Rectal smooth muscle tissue (tissue), 1 donor: ENCODE results near the gene ANKRD44.
"Not testable (repeated sequence)": the region's sequence is repeated elsewhere in the genome, so short reads cannot be mapped to it uniquely, and the experiment has no call there.

Source experiments
- H3K27ac ChIP-seq: one replicate; pipeline ENCODE4 v1.7.0; 2013; ENCODE audit warnings: low read depth, low read length, inconsistent platforms
- H3K27me3 ChIP-seq: one replicate; pipeline ENCODE4 v1.7.0; 2013; ENCODE audit warnings: low read length; ENCODE audit not compliant: control insufficient read depth, insufficient read depth
- H3K36me3 ChIP-seq: one replicate; pipeline ENCODE4 v1.7.0; 2013; ENCODE audit warnings: low read length; ENCODE audit not compliant: control insufficient read depth, insufficient read depth
- H3K4me1 ChIP-seq: one replicate; pipeline ENCODE4 v1.7.0; 2013; ENCODE audit warnings: low read length; ENCODE audit not compliant: control insufficient read depth, insufficient read depth
- H3K4me3 ChIP-seq: one replicate; pipeline ENCODE4 v1.7.0; 2013; ENCODE audit warnings: low read length
- H3K9ac ChIP-seq: one replicate; pipeline ENCODE4 v1.7.0; 2013; ENCODE audit warnings: low read length

The ANKRD44 gene

GRCh38 chr2:197071790-197072436, 238.7 kb downstream of the ANKRD44 start:
- H3K27me3 ChIP-seq, result no peaks in the 10 kb centered on the region
- H3K9ac ChIP-seq, result no peak overlapping the region
- H3K4me3 ChIP-seq, result no peak overlapping the region
- no peaks in the 10 kb centered on the region for H3K4me1 ChIP-seq
- H3K27ac ChIP-seq, result no peak overlapping the region
- H3K36me3 ChIP-seq, result no peaks in the 10 kb centered on the region

- Histone ChIP-seq H3K9ac (no peak overlapping the region), H3K4me3 (no peak overlapping the region), H3K27ac (no peak overlapping the region), H3K4me1 (no peaks in the 10 kb centered on the region), H3K27me3 (no peaks in the 10 kb centered on the region), H3K36me3 (no peaks in the 10 kb centered on the region)
Measured at GRCh38 chr2:197071213-197071612, 239.4 kb downstream of the ANKRD44 start.

- no peaks in the 10 kb centered on the region for H3K36me3 ChIP-seq
- no peaks in the 10 kb centered on the region for H3K27me3 ChIP-seq
- no peak overlapping the region for H3K9ac ChIP-seq
- H3K4me1 ChIP-seq, result no peaks in the 10 kb centered on the region
- no peak overlapping the region for H3K27ac ChIP-seq
- H3K4me3 ChIP-seq, result no peak overlapping the region
Measured at GRCh38 chr2:197069958-197070357, 240.6 kb downstream of the ANKRD44 start.

GRCh38 chr2:197062574-197062973, 248.0 kb downstream of the ANKRD44 start:
- not testable (repeated sequence) for H3K9ac ChIP-seq

DNA sequence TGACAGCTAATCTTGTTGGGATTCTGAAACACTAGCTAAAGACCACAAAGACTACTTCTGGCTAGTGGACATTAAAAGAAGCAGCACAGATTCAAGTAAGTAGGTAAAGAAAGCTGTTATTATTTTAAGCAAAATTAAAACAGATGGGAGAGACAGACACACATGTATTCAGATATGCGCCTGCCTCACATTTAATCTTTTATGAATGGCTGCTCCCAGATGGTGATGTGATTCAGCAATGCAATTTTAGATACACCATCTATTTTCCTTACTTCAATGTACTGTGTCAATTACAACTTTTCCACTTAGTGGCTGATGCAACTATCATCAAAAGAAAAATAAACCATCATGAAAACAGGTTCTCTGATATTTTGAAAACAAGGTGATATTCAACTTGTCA, 251.1 kb downstream of the ANKRD44 start:
- Histone ChIP-seq H3K36me3 (peaks cover 4% of the 10 kb centered on the region), H3K4me3 (no peak overlapping the region), H3K27ac (no peak overlapping the region), H3K4me1 (no peaks in the 10 kb centered on the region), H3K27me3 (no peaks in the 10 kb centered on the region), H3K9ac (no peak overlapping the region)

More at GRCh38 chr2:197062574-197062973, 248.0 kb downstream of the ANKRD44 start:
- not testable (repeated sequence) for H3K4me3 ChIP-seq, H3K4me1 ChIP-seq, H3K36me3 ChIP-seq, H3K27ac ChIP-seq, H3K27me3 ChIP-seq

- H3K27ac ChIP-seq, result no peak overlapping the region
- H3K27me3 ChIP-seq, result no peaks in the 10 kb centered on the region
- peaks cover 4% of the 10 kb centered on the region for H3K36me3 ChIP-seq
- no peak overlapping the region for H3K4me3 ChIP-seq
- no peaks in the 10 kb centered on the region for H3K4me1 ChIP-seq
- no peak overlapping the region for H3K9ac ChIP-seq
Measured at GRCh38 chr2:197058777-197059300, 251.7 kb downstream of the ANKRD44 start.

DNA sequence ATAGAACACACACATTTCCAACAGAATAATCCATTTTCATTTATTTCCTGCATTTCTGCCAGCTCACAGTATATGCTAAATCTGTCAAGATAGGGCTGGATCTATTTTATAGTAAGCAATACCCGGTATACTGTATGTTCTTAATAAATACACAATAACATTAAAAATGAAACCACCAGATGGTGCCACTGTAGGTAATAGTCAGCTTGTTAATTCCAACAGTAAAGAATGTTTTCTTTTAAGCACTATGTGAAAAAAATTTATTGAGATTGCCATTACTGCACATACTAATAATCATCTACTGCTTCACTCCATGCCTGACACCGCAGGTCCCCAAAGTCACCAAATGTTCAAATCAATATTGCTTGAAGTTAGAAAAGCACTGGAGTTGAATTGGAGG, 252.6 kb downstream of the ANKRD44 start:
- H3K9ac ChIP-seq, result no peak overlapping the region
- H3K27ac ChIP-seq, result no peak overlapping the region
- peaks cover 4% of the 10 kb centered on the region for H3K36me3 ChIP-seq
- H3K27me3 ChIP-seq, result no peaks in the 10 kb centered on the region
- no peak overlapping the region for H3K4me3 ChIP-seq
- H3K4me1 ChIP-seq, result no peaks in the 10 kb centered on the region

GRCh38 chr2:197055045-197055444, 255.5 kb downstream of the ANKRD44 start:
- Histone ChIP-seq H3K27me3 (no peaks in the 10 kb centered on the region), H3K9ac (no peak overlapping the region), H3K4me3 (no peak overlapping the region), H3K4me1 (no peaks in the 10 kb centered on the region), H3K27ac (no peak overlapping the region), H3K36me3 (no peaks in the 10 kb centered on the region)

- Histone ChIP-seq H3K36me3 (no peaks in the 10 kb centered on the region), H3K4me3 (no peak overlapping the region), H3K27me3 (no peaks in the 10 kb centered on the region), H3K4me1 (no peaks in the 10 kb centered on the region), H3K27ac (no peak overlapping the region), H3K9ac (no peak overlapping the region)
Measured at GRCh38 chr2:197054437-197054836, 256.1 kb downstream of the ANKRD44 start.

GRCh38 chr2:197052356-197052755, 258.2 kb downstream of the ANKRD44 start:
- Histone ChIP-seq H3K36me3 (no peaks in the 10 kb centered on the region), H3K4me3 (no peak overlapping the region), H3K9ac (no peak overlapping the region), H3K4me1 (no peaks in the 10 kb centered on the region), H3K27me3 (no peaks in the 10 kb centered on the region), H3K27ac (no peak overlapping the region)

GRCh38 chr2:197045115-197045514, 265.5 kb downstream of the ANKRD44 start:
- H3K36me3 ChIP-seq, result no peaks in the 10 kb centered on the region
- no peak overlapping the region for H3K9ac ChIP-seq
- no peaks in the 10 kb centered on the region for H3K4me1 ChIP-seq
- no peak overlapping the region for H3K4me3 ChIP-seq
- H3K27ac ChIP-seq, result no peak overlapping the region
- no peaks in the 10 kb centered on the region for H3K27me3 ChIP-seq

- Histone ChIP-seq H3K9ac (no peak overlapping the region), H3K4me1 (no peaks in the 10 kb centered on the region), H3K27me3 (no peaks in the 10 kb centered on the region), H3K27ac (no peak overlapping the region), H3K36me3 (no peaks in the 10 kb centered on the region), H3K4me3 (no peak overlapping the region)
Measured at GRCh38 chr2:197042739-197043196, 267.8 kb downstream of the ANKRD44 start.

DNA sequence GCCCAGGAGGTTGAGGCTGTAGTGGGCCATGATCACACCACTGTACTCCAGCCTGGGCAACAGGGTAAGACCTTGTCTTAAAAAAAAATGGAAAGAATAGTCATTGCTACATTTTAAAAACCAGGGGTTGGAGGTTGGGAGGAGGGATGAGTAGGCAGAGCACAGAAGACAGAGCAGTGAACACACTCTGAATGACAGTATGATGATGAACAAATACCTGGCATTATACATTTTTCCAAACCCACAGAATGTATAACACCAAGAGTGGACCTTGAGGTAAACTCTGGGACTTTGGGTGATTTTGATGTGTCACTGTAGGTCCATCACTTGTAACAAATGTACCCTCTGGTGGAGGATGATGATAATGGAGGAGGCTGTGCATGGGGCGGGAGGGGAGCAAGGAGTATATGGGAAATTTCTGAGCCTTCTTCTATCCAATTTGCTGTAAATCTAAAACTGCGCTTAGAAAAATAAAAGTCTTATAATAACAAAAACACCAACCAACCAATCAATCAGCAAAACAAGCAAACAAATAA, 272.6 kb downstream of the ANKRD44 start:
- H3K27ac ChIP-seq, result no peak overlapping the region

More for the DNA sequence above, 272.6 kb downstream of the ANKRD44 start:
- Histone ChIP-seq H3K36me3 (no peaks in the 10 kb centered on the region), H3K27me3 (no peaks in the 10 kb centered on the region), H3K9ac (no peak overlapping the region), H3K4me3 (no peak overlapping the region), H3K4me1 (no peaks in the 10 kb centered on the region)
